MM.1S (cell line): ENCODE results near the gene KIRREL1.

Experiments
- DNase-seq: peaks from one replicate; pipeline ENCODE4 v3.0.0-alpha.2; 2015
- H2AFZ ChIP-seq: fragments of 300-600 bp; sonication (generic); 2 replicates; pipeline ENCODE4 v1.6.0; 2016; ENCODE audit warnings: antibody characterized with exemption, low read length
- H3F3A ChIP-seq: fragments of 300-600 bp; sonication (generic); 2 replicates; pipeline ENCODE4 v1.6.1; 2016; ENCODE audit warnings: mild to moderate bottlenecking, antibody characterized with exemption, low read length, moderate library complexity, mixed read lengths; ENCODE audit not compliant: insufficient read depth
- H3K27ac ChIP-seq: fragments of 300-600 bp; sonication (generic); 2 replicates; pipeline ENCODE4 v1.5.1; 2016; ENCODE audit warnings: mild to moderate bottlenecking, low read length
- H3K27me3 ChIP-seq: fragments of 300-600 bp; sonication (generic); replicated peaks from 2 replicates; pipeline ENCODE4 v1.6.0; 2016; ENCODE audit warnings: low read length; ENCODE audit not compliant: insufficient read depth
- H3K36me3 ChIP-seq: fragments of 300-600 bp; sonication (generic); replicated peaks from 2 replicates; pipeline ENCODE4 v1.6.1; 2016; ENCODE audit warnings: mild to moderate bottlenecking, low read length, mixed read lengths; ENCODE audit not compliant: insufficient read depth
- H3K4me1 ChIP-seq: fragments of 300-600 bp; sonication (generic); 2 replicates; pipeline ENCODE4 v1.6.1; 2016; ENCODE audit warnings: low read length, mixed read lengths
- H3K4me2 ChIP-seq: fragments of 300-600 bp; sonication (generic); 2 replicates; pipeline ENCODE4 v1.6.0; 2016; ENCODE audit warnings: low read depth, low read length
- H3K4me3 ChIP-seq: fragments of 300-600 bp; sonication (generic); 2 replicates; pipeline ENCODE4 v1.5.1; 2016; ENCODE audit warnings: low read length, mixed read lengths
- H3K79me2 ChIP-seq: fragments of 300-600 bp; sonication (generic); 2 replicates; pipeline ENCODE4 v1.6.1; 2016; ENCODE audit warnings: mixed run types, low read length, mixed read lengths
- H3K9ac ChIP-seq: fragments of 300-600 bp; sonication (generic); 2 replicates; pipeline ENCODE4 v1.6.1; 2016; ENCODE audit warnings: low read length, mixed read lengths
- H3K9me2 ChIP-seq: fragments of 300-600 bp; sonication (generic); replicated peaks from 2 replicates; pipeline ENCODE4 v1.6.1; 2016; ENCODE audit warnings: mild to moderate bottlenecking, low read length, mixed read lengths; ENCODE audit not compliant: insufficient read depth
- H3K9me3 ChIP-seq: fragments of 300-600 bp; sonication (generic); replicated peaks from 2 replicates; pipeline ENCODE4 v1.6.1; 2016; ENCODE audit warnings: mild to moderate bottlenecking, low read length, mixed read lengths; ENCODE audit not compliant: insufficient read depth
- H4K20me1 ChIP-seq: fragments of 300-600 bp; sonication (generic); 2 replicates; pipeline ENCODE4 v1.6.1; 2016; ENCODE audit warnings: mild to moderate bottlenecking, low read length, moderate library complexity, mixed read lengths; ENCODE audit not compliant: insufficient read depth
- EZH2 ChIP-seq: fragments of 300-600 bp; sonication (generic); optimal IDR thresholded peaks from 2 replicates; pipeline ENCODE3; 2017; ENCODE audit warnings: low read depth, mild to moderate bottlenecking, antibody characterized with exemption, low read length, mixed read lengths
- EZH2phosphoT487 ChIP-seq: fragments of 300-600 bp; sonication (generic); IDR thresholded peaks from 2 replicates; pipeline ENCODE4 v1.6.1; 2018; ENCODE audit warnings: antibody characterized with exemption, low read length
- TF ChIP-seq, protein P1 (sequence below): fragments of 300-600 bp; sonication (generic); IDR thresholded peaks from 2 replicates; pipeline ENCODE4 v1.5.1; 2016; ENCODE audit warnings: antibody characterized with exemption, low read length, mixed read lengths

Gene KIRREL1

DNA sequence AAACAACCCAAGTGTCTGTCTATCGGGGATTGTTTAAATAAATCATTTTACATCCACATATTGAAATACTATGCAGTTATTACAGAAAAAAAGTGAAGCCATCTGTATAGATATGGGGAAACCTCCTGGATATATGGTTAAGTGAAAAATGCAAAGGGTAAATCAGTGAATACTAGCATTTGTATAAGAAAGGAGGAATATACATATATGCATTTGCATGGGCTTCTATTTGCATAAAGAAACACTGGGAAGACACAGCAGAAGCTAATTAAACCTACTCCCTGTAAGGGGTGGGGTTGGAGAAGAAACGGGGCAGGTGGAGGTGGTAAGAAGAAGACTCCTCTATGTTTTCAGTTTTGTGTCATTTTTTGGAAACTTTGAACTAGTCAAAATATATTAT lies 16.6 kb upstream of the KIRREL1 start:
- no peaks in the 10 kb centered on the region for H3K9me2 ChIP-seq
- H3K9me3 ChIP-seq = no peaks in the 10 kb centered on the region
- H3K27me3 ChIP-seq = no peaks in the 10 kb centered on the region
- no peaks in the 10 kb centered on the region for H3K4me1 ChIP-seq
- H3F3A ChIP-seq = no peaks in the 10 kb centered on the region
- H3K27ac ChIP-seq = no peak overlapping the region
- no peaks in the 10 kb centered on the region for H4K20me1 ChIP-seq
- no peaks in the 10 kb centered on the region for H3K36me3 ChIP-seq
- no peak overlapping the region for H3K9ac ChIP-seq
- no peak overlapping the region for H3K4me3 ChIP-seq
- no peak for DNase-seq
- no peak overlapping the region for H3K4me2 ChIP-seq
- H3K79me2 ChIP-seq = no peaks in the 10 kb centered on the region
- H2AFZ ChIP-seq = no peak overlapping the region
- TF ChIP-seq, protein P1, sequence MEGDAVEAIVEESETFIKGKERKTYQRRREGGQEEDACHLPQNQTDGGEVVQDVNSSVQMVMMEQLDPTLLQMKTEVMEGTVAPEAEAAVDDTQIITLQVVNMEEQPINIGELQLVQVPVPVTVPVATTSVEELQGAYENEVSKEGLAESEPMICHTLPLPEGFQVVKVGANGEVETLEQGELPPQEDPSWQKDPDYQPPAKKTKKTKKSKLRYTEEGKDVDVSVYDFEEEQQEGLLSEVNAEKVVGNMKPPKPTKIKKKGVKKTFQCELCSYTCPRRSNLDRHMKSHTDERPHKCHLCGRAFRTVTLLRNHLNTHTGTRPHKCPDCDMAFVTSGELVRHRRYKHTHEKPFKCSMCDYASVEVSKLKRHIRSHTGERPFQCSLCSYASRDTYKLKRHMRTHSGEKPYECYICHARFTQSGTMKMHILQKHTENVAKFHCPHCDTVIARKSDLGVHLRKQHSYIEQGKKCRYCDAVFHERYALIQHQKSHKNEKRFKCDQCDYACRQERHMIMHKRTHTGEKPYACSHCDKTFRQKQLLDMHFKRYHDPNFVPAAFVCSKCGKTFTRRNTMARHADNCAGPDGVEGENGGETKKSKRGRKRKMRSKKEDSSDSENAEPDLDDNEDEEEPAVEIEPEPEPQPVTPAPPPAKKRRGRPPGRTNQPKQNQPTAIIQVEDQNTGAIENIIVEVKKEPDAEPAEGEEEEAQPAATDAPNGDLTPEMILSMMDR = no peak
- TF ChIP-seq EZH2 (no peak), EZH2phosphoT487 (no peak)

DNA sequence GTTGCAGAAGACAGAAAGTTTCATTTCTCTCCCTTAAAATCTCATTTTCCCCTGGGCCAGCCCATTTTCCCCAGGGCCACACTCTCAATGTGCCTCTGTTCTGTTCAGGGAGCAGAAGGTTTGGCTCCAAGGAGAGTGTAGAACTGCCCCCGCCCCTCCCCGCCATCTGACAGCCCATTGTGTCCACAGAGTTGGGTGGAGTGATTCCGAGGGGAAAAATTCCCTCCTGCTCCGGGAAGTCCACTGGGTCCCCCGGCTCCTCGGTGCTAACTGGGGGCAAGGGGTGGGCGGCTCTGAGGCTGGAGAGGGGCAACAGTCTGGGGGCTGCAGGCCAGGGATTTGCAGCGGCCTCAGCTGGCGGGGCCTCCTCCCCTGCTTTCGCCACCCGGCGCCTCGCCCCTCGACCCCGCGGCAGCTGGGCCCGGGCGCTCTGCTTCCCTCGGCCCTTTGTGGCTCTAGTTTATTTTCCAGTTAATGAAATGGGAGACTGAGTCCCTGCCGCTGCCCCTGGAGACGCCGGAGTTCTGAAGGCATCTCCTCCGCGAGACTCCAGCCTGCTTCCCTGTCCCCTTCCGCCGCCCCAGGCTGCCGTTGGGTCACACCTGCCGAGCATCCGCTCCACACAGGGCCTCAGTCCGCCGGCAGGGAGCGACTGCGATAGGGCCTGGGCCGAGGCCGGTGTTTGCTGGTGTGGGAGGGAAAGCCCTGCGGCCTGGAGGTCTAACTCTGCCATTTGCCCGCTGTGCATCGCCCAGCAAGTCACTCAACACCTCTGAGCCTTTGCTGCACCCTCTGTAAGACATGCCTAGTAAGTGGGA lies 14.7 kb upstream of the KIRREL1 start:
- H3K27me3 ChIP-seq = no peaks in the 10 kb centered on the region
- no peak overlapping the region for H3K9ac ChIP-seq
- H3K4me3 ChIP-seq = no peak overlapping the region
- H3K9me3 ChIP-seq = no peaks in the 10 kb centered on the region
- no peak for TF ChIP-seq EZH2phosphoT487
- TF ChIP-seq, protein P1 = no peak
- TF ChIP-seq EZH2 = no peak
- H3K27ac ChIP-seq = no peak overlapping the region
- no peaks in the 10 kb centered on the region for H3K36me3 ChIP-seq
- no peak overlapping the region for H2AFZ ChIP-seq
- no peaks in the 10 kb centered on the region for H3F3A ChIP-seq
- H4K20me1 ChIP-seq = no peaks in the 10 kb centered on the region
- H3K4me2 ChIP-seq = no peak overlapping the region
- H3K9me2 ChIP-seq = no peaks in the 10 kb centered on the region
- no peaks in the 10 kb centered on the region for H3K79me2 ChIP-seq
- no peak for DNase-seq
- H3K4me1 ChIP-seq = no peaks in the 10 kb centered on the region

DNA sequence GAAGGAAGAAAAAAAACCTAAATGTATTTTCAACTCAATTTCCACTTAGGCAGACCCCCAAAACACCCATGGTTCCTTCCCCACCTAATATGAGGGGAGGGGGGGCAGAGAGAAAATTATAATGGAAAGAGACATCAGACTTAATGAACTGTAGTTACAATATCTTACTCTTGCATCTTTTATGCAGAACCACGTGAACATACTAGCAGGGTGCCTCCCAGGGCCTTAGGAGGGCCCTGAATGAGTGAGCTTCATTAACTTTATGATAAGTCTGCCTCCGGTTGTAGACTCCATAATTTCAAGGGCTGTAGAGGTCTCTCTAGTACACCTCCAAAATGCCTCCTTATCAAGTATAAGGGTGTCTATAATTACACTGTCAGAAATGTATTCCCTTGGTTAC lies 11.3 kb upstream of the KIRREL1 start:
- no peak overlapping the region for H3K9ac ChIP-seq
- H3K4me3 ChIP-seq = no peak overlapping the region
- no peaks in the 10 kb centered on the region for H4K20me1 ChIP-seq
- no peaks in the 10 kb centered on the region for H3F3A ChIP-seq
- H3K27me3 ChIP-seq = no peaks in the 10 kb centered on the region
- no peaks in the 10 kb centered on the region for H3K79me2 ChIP-seq
- no peaks in the 10 kb centered on the region for H3K9me3 ChIP-seq
- no peak overlapping the region for H3K27ac ChIP-seq
- no peaks in the 10 kb centered on the region for H3K9me2 ChIP-seq
- no peak overlapping the region for H2AFZ ChIP-seq
- H3K36me3 ChIP-seq = no peaks in the 10 kb centered on the region
- DNase-seq = no peak
- H3K4me2 ChIP-seq = no peak overlapping the region
- no peak for TF ChIP-seq EZH2phosphoT487
- TF ChIP-seq, protein P1 = no peak
- TF ChIP-seq EZH2 = no peak
- no peaks in the 10 kb centered on the region for H3K4me1 ChIP-seq
